Stimulated activated CD8-positive, alpha-beta memory T cell treated with anti-CD3 and anti-CD28 coated beads, Interleukin-7, amount 100 ng/mL, for 1 hour (primary cell): ENCODE results near the gene KRTAP26-1.

ENCODE experiments used
- DNase-seq, 2 donors: peaks; one replicate each; pipeline ENCODE4 v3.0.0-alpha.2; 2020; ENCODE audit warnings: low read depth in 2 of 2

The KRTAP26-1 gene, protein sequence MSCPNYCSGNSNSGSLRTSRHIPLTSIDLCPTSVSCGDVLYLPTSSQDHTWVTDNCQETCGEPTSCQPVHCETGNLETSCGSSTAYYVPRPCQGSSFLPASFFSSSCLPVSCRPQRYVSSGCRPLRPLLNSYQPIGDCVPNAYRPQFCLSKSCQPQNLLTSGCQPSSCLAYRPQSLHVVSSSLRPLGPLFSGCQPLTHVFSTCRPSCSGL

DNA sequence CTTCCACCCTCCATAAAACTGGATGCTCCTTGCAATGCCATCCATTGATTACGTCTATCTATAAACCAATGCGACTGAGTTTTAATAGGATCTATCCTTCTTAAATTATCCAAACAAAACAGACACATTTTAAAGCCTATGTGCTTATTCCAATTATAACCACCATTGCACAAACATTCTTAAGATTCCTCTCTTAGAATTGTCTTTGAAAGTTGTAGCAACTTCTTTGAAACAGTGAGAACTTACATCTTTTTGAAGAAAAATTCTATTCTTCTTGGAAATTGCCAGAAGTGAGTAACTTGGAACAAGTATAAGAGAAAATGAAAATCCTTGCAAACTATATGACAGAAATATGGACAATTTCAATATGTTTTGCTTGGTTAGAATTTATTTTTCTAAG lies at the start of gene KRTAP26-1:
TSS of gene KRTAP26-1 (minus strand) at position 101 of the 400 bp plus-strand sequence. CDS start 280 bp downstream, outside the sequence.
- no peak for DNase-seq

DNA sequence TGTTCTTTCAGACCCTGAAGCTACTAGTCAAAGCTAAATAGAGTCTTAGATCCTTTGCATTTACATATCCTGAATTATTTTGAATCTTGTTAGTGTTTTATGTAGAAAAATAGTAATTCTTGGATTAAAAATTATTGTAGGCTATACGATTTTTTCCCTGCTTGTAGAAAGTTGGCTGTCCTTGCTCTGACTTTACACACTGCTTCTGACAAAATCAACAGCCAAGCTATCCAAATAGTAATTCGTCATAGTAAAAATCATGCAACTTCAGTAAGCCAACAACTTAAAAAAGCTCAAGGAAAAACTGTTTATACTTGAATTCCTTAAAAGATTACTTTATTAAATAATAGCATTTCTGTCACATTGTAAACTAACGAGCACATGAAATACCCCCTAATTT lies 35.8 kb upstream of the KRTAP26-1 start:
- DNase-seq, result no peak

DNA sequence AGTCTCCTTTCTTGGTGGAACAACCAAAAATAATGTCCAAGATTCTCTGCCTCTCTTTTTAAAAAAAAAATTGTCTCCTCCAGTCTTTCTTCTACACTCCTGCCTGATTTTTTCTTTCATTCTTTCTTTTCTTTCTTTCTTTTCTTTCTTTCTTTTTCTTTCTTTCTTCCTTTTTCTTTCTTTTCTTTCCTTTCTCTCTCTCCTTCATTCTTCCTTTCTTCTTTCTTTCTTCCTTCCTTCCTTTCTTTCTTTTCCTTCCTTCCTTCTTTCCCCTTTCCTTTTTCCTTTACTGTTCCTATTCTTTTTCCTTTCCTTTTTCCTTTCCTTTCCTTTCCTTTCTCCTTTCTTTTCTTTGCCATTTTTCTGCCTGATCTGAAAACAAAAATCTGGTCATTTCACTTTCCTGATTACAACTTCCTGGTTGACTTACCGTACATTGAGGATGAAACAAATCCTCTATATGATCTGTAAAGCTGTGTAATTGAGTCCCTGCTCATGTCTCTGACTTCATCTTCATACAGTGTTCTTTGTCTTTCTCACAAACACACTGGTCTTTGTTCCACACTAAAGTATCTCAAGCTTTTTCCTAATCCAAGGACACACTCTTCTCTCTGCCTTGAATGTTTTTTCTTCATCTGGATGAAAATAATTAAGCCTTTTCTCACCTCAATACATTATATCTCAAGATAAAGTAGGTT lies 34.3 kb upstream of the KRTAP26-1 start:
- DNase-seq, result no peak

DNA sequence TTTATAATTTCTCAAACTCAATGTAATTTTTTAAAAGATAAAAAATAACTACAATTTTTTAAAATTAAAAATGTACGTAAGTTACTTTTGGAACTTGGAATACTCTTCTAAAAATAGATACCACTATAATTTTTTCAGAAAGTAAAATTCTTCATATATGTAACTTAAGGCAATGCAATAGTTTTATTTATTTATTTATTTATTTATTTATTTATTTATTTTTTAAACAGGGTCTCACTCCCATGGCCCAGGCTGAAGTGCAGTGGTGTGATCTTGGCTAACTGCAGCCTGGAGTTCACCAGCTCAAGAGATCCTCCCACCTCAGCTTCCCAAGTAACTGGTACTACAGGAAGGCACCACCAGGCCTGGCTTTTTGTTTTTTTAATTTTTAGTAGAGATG lies 31.4 kb upstream of the KRTAP26-1 start:
- no peak for DNase-seq

DNA sequence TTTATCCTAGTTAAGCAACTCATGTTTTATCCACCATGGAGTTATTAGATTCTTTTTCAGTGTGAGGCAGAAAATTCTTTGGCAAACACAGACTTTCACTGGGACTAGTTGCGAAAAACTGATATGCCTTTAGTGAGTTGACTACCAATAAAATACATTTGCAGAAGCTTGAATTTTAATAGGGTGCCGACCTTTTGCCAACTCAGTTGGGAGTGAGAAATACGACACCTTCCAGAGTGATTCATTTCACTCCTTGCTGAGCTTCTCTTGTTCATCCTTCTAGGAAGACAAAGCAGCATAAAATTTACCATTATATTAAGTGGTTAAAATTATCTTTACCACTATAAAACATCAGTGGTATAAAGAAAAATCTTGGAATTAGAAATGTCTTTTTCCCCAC lies 29.5 kb upstream of the KRTAP26-1 start:
- no peak for DNase-seq

DNA sequence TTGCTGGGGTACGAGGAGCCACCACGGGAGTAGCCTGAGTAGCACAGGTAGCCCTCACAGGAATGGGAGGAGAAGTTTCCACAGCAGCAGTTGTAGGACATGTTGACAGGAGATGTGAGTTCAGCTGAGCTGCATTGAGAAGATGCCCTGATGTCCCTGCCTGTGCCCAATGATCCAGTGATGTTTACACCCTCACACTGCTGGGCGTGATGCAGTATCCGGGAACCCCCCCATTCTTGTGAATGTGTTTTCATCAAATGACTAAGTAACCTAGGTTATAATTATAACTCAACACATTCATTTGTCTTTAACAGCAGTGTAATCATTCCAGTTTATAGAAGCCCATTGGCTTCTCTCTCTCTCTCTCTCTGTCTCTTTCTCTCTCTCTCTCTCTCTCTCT lies 28.4 kb upstream of the KRTAP26-1 start, which contains the start of gene KRTAP23-1:
TSS of gene KRTAP23-1 (minus strand) at position 101 of the 400 bp plus-strand sequence. CDS start at position 101, 0 bp downstream.
- no peak for DNase-seq

DNA sequence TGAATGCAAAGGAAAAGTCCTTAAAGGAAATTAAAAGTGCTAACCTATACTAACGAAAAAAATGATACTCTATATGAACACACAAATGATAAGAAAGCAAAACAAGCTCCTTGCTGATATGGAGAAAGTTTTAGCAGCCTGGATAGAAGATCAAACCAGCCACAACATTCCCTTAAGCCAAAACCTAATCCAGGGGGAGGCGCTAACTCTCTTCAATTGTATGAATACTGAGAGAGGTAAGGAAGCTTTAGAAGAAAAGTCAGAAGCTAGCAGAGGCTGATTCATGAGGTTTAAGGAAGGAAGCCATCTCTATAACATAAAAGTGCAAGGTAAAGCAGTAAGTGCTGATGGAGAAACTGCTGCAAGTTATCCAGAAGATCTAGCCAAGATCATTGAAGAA lies 24.9 kb upstream of the KRTAP26-1 start:
- DNase-seq, result no peak

DNA sequence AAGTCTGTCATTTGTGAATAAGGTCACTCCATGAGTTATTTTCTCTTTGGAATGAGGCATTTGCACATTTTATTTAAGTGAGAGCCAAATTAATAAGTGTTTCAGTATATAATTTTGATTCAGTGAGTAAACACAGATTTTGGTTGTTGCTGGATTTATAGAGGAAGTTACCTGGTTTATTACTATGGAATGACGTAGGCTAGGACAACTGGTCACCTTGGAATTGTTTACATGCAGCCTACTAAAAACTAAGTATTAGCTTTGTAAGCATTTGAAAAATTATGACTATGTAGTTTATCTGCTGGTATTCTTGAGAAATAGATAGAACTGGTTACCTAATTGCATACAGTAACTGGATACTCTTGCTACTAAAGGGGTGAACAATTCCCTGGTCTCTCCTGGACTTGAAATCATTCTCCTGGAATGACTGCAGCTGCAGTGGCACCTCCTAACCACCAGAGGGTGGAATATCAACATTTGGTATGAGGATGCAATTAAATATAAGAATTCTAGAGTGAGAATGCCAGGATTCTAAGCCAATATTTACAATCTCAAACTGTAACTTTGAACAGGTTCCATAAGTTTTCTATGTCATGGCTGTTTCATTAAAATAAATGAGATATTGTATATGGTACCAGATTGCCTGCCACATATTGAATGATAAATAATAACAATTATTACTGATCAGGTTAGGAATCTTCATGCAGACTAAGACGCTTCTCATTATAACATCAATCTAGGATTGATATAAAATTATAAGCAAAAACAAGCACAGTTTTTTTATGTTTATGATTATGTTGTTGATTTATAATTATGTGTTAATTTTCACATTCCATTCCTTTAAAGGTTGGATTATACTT lies 20.8 kb upstream of the KRTAP26-1 start:
- DNase-seq, result peak in 1 of 2 donors; percentile 1

DNA sequence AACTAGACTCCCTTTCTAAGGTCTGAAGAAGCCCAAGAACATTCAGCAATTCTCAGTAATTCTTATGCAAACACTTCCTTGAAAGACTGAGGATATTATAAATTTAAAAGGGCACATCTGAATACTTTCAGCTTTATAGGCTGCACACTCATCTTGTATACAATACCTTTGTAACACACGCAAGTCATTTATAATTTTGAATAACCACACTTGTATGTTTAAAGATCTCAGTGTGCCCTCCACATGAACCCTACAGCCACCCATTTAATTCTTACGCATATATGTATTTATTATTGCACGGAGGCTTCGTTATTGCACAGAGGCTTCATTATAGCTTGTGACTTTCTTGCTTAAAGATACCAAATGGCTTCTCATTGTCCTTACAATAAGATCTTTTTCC lies 18.6 kb upstream of the KRTAP26-1 start:
- DNase-seq, result no peak

DNA sequence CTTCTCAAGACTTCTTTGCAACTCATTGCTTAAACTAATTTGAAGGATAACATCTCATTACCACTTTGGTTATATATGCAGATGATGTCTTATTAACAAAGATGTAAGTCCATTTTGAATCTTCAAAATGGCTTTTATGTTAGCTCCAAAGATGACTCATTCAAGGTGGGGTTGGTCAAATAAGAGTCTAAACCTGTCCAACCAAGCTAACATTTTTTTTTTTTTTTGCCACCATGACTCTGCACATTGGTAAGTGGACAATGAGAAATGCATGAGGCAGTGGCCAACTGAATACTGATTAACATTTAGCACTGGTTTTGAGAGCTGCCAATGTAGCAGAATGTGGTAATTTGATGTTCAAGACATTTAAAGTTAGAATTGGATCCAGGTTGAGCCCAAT lies 17.7 kb upstream of the KRTAP26-1 start:
- no peak for DNase-seq

DNA sequence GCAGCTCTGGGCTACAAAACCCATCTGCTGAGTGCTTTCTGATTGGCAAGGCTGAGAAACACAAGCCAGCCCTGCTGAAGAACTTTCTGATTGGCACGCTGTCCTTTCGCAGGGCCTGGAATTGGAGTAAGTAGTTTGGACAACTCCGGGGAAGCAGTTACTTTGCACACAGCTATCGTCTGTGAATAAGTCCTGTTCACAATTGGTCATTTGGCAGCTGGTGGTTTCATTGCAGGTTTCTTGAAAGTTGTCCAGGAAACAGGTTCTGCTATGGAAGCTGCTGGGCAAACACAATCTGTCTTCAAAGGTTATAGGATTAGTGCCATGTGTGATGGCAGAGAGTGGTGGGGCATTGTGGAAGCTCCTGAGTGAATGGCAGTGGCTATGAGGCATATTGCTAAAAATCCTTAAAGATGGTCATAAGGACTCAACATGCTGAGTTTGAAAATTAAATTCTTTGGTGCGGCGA lies 17.2 kb upstream of the KRTAP26-1 start, which contains the start of gene KRTAP27-1:
TSS of gene KRTAP27-1 (minus strand) at position 419 of the 469 bp plus-strand sequence. CDS start at position 393, 26 bp downstream.
- no peak for DNase-seq

DNA sequence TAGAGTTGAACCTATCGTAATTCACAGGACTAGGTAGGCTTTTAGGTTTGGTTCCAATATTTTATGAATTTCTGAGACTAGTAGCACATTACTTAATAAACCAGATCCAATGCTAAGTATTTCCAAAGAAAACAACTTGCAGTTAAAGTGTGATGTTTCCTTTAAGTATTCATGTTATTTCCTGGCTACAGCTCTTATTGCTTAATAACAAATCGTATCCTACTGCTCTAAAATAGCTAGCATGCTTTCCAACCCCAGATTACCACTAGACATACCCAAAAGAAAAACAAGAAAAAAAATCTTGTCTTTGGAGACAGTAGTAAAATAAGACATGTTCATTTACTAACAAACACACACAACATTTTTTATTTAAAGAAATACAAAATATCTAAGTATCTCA lies 16.5 kb upstream of the KRTAP26-1 start:
- no peak for DNase-seq

DNA sequence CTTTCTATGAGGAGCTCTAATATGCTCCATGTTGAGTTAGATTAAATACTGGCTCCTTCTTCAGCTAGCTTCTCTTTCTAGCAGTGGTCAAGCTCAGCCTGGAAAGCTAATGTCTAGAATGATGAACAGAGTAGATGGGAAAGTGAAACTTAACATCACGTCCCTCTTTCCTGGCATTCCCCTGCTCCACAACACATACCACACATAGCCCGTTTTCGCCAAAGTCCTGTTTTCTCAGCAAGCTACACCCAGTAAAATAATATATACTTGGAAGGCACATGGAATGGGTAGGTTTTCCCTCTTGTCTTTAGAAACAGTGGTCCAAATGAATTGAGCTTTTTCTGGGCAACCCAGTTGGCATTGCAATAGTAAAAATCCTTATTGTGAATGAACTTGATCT lies 13.6 kb upstream of the KRTAP26-1 start:
- DNase-seq, result no peak

DNA sequence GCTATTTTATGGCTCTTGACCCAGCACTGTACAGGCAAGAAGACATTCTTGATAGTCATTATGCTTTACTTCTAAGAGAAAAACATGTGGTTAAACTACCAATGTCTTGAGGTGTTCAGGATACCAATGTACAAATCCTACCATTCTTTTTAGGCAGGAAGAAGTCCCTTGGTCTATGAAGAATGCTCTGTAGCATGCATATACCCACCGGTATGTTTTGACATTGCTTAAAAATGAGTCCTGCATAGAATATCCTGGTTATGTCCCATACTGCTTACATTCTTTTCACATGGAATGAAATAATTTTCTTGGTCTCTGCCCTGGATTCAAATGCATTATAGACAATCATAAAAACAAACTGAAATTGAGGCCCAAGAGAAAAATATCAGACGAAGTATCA lies 12.6 kb upstream of the KRTAP26-1 start:
- DNase-seq, result no peak

DNA sequence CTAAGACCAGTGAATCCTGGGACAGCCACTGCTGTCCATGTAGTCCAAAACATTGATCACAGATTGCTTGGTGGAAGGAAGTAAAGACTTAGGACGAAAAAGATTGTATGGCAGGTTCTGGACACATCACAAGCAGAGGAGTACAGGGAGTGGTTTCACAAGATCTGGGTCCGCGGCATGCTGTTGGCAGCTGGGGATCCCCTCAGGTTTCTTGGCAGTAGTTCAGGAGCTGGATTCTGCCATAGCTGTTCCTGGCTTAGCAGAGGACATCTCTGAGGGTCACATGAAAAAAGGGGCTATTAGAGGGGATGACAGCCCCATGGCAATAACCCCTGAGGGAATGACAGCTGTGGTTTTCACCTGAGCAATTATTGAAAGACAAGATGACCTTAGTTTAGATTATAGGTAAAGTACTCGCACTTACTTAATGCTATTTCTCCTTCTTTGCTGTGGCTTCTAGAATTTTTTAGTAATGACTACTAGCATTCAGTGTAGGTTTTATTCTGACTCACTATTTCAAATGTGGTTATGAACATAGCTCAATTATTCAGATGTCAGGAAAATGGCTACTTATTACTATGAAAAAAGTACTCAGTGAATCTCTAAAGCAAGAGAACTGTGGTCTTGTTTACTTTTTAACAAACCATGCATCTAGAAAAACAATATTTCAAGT lies 9.2 kb upstream of the KRTAP26-1 start:
- no peak for DNase-seq

DNA sequence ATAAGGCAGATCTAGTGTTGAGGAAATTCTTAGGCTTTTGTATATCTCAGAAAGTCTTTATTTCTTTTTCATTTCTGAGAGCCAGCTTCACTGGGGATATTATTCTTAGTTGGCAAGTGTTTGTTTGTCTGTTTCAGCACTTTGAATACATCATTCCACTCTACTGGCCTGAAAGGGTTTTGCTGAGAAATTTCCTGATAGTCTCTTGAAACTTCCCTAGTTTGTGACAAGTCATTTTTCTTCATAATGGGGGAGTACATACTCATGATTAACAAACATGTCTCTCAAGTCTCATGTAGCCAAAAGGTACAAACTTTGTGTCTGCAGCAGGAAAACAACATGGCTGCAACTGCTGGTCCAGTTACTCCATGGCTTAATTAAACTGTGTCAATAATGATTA lies 6.3 kb upstream of the KRTAP26-1 start:
- no peak for DNase-seq

DNA sequence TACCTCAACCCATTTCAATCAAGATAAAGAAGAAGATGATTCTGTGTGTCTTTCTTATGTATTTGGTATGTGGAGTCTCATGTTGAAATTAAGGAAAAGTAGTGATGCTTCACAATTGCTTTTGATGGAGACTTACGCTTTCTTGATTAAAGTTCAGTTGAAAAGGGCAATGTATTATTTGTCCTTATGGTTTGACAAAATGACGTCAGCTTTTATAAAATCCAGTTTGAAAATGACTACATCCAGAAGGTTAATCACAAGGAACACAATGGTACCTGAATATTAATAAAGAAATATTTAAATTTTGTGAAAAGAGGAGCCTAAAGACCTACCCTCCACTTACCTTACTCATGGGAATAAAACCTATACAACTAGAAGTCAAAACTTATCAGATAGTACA lies 4.4 kb downstream of the KRTAP26-1 start:
- no peak for DNase-seq

DNA sequence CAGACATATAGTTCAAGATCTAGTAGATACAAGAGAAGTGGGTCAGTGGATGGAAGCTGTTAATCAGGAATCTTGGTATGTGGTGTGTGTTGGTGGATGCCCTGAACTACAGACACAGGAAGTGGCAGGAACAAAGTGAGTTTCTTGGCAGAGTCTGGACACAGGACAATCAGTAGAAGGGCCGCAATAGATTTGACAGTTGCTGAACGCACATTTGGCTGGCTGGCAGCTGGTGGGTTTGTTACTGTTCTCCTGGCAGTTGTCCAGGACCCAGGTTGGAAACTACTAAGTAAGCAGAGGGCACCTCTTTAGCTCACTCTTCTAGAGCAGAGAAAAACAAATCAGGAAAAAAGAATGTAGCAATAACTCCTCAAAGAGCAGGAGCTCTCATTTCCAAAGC lies 13.2 kb downstream of the KRTAP26-1 start:
- no peak for DNase-seq

DNA sequence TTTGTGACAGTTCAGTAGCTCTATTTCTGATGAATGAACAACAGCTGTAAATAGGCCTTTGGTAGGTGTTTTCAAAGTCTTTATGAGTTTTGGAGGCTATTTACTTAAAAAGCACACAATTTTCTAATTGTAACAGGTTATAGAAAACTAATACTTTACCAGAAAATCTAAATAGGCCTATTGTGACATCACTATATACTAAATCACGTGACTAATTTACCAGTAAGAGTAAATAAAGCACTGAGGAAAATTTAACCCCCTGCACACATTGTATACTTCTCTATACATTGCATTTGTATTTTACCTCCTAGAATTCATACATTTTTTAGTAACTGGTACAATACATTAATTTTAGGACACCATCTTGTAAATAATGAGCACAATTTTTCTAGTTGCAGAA lies 15.0 kb downstream of the KRTAP26-1 start:
- no peak for DNase-seq

DNA sequence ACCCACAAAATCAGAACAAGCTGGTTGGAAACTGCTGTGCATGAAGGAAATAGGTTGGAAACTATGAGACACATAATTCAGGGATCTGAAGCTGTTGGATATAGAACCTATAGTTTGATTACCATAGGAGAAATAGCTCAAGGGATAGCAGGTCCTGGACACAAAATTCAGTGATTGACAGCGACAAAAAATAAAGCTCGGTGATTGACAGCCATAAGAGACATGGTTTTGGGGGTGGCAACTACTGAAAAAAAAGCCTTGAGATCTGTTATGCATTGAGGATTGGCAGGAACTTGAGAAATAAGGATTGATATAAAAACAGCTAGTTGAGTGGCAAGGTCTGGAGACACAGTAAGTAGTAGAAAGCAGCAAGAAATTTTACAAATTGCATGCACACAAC lies 30.9 kb downstream of the KRTAP26-1 start, which contains the start of gene KRTAP25-1:
TSS of gene KRTAP25-1 (minus strand) at position 300 of the 400 bp plus-strand sequence. CDS start at position 276, 24 bp downstream.
- DNase-seq, result no peak

DNA sequence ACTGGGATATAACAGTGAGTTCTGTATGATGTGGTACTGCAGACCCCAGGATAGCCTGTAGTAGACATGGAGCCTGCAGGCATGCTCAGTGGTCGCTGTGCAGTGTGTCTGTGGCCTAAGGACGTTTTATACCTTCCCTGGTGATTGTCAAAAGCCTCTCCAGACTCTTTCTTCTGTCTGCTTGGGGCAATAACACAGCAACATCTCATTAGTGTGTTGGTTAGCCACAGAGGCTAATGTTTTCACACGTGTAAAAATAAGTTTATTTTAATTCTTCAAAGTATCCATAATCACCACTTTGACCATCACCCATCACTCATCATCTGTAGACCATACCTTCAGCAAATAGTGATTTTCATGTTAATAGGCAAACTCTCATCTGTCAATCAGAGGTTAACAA lies 37.3 kb downstream of the KRTAP26-1 start, which contains the start of gene KRTAP24-1:
TSS of gene KRTAP24-1 (minus strand) at position 101 of the 400 bp plus-strand sequence. CDS start at position 83, 18 bp downstream.
- no peak for DNase-seq
